Measurements from ENCODE around the gene MAMLD1. TPM values are rescaled to one million over a fixed set of nuclear protein-coding genes. Genes with fewer than 3 reads are reported as not detected.

MAMLD1 gene
- total and polyA plus RNA-seq, 2 donors (not counting 3 experiments of a cell fraction or from before 2014, with no cell fraction given): 2.5 to 5.6 TPM

- CTCF ChIA-PET: no interaction called here
- Histone ChIP-seq H3K36me3 (ENCODE audit: control insufficient read depth in 2 of 2, extremely low read depth in 1 of 2, insufficient read depth in 2 of 2, low read length in 2 of 2) (no peaks in the 10 kb centered on the region), H3K9me3 (replicated peaks; ENCODE audit: control insufficient read depth, insufficient read depth, low read length) (no peaks in the 10 kb centered on the region), H3K27ac (ENCODE audit: insufficient read depth, low read depth, low read length) (no peak overlapping the region), H3K27me3 (ENCODE audit: control insufficient read depth in 2 of 2, insufficient read depth in 2 of 2, low read length in 2 of 2) (no peaks in the 10 kb centered on the region), H3K4me3 (replicated peaks in 1 of 3; ENCODE audit: insufficient read depth in 1 of 3, low read depth in 1 of 3, low read length in 3 of 3) (no peak overlapping the region), H3K4me1 (ENCODE audit: control insufficient read depth, extremely low read depth, insufficient read depth, low read length) (peaks cover 5% of the 10 kb centered on the region), H3K79me2 (ENCODE audit: control insufficient read depth, insufficient read depth, low read length) (no peaks in the 10 kb centered on the region), H3K4me2 (ENCODE audit: insufficient read depth, low read length) (no peak overlapping the region), H2AFZ (ENCODE audit: low read depth, low read length) (no peak overlapping the region), H3K9ac (replicated peaks; ENCODE audit: extremely low read depth, insufficient read depth, low read length) (no peak overlapping the region), H3K9me1 (replicated peaks; ENCODE audit: control insufficient read depth, extremely low read depth, insufficient read depth, low read length) (no peaks in the 10 kb centered on the region), H4K20me1 (replicated peaks; ENCODE audit: control insufficient read depth, extremely low read depth, insufficient read depth, low read length) (no peaks in the 10 kb centered on the region)
- dilution Hi-C loops (cut with MboI; ENCODE audit: extremely low pct_ligation_motif_present, low sequenced_read_pairs): no loop called here
- no TSS peak for BruUV-seq (replicated peaks)
- FAIRE-seq: no peak
- POLR2A ChIA-PET: no interaction called here
- TF ChIP-seq EZH2 (IDR thresholded peaks at IDR 0.05; ENCODE audit: borderline replicate concordance, low read depth, low read length, severe bottlenecking) (no peak), GATA2 (IDR thresholded peaks at IDR 0.05; ENCODE audit: insufficient read depth, insufficient read length, low read depth, low read length) (no peak), POLR2A (IDR thresholded peaks at IDR 0.05; ENCODE audit: low read depth, low read length) (no peak), POLR2AphosphoS5 (IDR thresholded peaks at IDR 0.05; ENCODE audit: insufficient read depth, low read depth, low read length) (no peak), FOS (IDR thresholded peaks at IDR 0.05; ENCODE audit: borderline replicate concordance, insufficient read depth, low read length) (no peak), MYC (IDR thresholded peaks at IDR 0.05; ENCODE audit: low read depth, low read length) (no peak), CTCF (IDR thresholded peaks at IDR 0.05; ENCODE audit: extremely low read depth in 1 of 2, insufficient read depth in 1 of 2, low read depth in 1 of 2, low read length in 2 of 2) (no peak), JUN (IDR thresholded peaks at IDR 0.05; ENCODE audit: borderline replicate concordance, insufficient read depth, insufficient read length, low read depth) (no peak), MAX (IDR thresholded peaks at IDR 0.05; ENCODE audit: insufficient read depth, insufficient read length) (no peak)
- no peak for DNase-seq (ENCODE audit: low read depth, low spot score)
- intact Hi-C loops (cut with micrococcal nuclease): no loop called here
Observed at GRCh38 chrX:150526692-150527091, 163.6 kb downstream of the MAMLD1 start.

All from endothelial cell of umbilical vein (primary cell).